ENCODE results near the gene UNK.

Gene UNK

GRCh38 chr17:75784473-75785015 lies at the start of gene UNK:
Gene UNK, plus strand, starts transcription at chr17:75784806. Its CDS starts 75 bp downstream, at chr17:75784881.
- DNase-seq: peak; percentile 78 to 99 (median 97)

- no peak for DNase-seq
Observed at GRCh38 chr17:75736173-75736835, 48.3 kb upstream of the UNK start.

- DNase-seq: no peak
Observed at GRCh38 chr17:75737133-75737962, 47.3 kb upstream of the UNK start.

GRCh38 chr17:75738218-75738802 lies 46.3 kb upstream of the UNK start:
- DNase-seq: peak in 28 of 56 donors; percentile 3 to 71 (median 38)

GRCh38 chr17:75739174-75739573 lies 45.4 kb upstream of the UNK start:
- no peak for DNase-seq

- no peak for DNase-seq
Observed at GRCh38 chr17:75739801-75740200, 44.8 kb upstream of the UNK start.

- DNase-seq: no peak
Observed at GRCh38 chr17:75740215-75740614, 44.4 kb upstream of the UNK start.

GRCh38 chr17:75740631-75741077 lies 44.0 kb upstream of the UNK start:
- DNase-seq: no peak

GRCh38 chr17:75742337-75742736 lies 42.3 kb upstream of the UNK start:
- no peak for DNase-seq

- DNase-seq: no peak
Observed at GRCh38 chr17:75743625-75744206, 40.9 kb upstream of the UNK start.

GRCh38 chr17:75748706-75749105 lies 35.9 kb upstream of the UNK start:
- DNase-seq: no peak

GRCh38 chr17:75749545-75750389 lies 34.8 kb upstream of the UNK start:
- peak in 54 of 56 donors; percentile 28 to 95 (median 70) for DNase-seq

GRCh38 chr17:75750661-75751423 lies 33.8 kb upstream of the UNK start:
- DNase-seq: no peak

GRCh38 chr17:75751676-75752404 lies 32.8 kb upstream of the UNK start:
- no peak for DNase-seq

GRCh38 chr17:75752405-75752709 lies 32.2 kb upstream of the UNK start:
- no peak for DNase-seq

GRCh38 chr17:75752802-75753513 lies 31.6 kb upstream of the UNK start:
- no peak for DNase-seq

GRCh38 chr17:75753514-75754377 lies 30.9 kb upstream of the UNK start:
- DNase-seq: peak in 41 of 56 donors; percentile 15 to 76 (median 57)
